Fibroblast of skin of scalp (primary cell): ENCODE measurements around the gene UNC119.
"Not testable (repeated sequence)": the region's sequence is repeated elsewhere in the genome, so short reads cannot be mapped to it uniquely, and the experiment has no call there.

Experiments
- DNase-seq: peaks from one replicate; pipeline ENCODE4 v3.0.0-alpha.2; 2013

Gene UNC119

DNA sequence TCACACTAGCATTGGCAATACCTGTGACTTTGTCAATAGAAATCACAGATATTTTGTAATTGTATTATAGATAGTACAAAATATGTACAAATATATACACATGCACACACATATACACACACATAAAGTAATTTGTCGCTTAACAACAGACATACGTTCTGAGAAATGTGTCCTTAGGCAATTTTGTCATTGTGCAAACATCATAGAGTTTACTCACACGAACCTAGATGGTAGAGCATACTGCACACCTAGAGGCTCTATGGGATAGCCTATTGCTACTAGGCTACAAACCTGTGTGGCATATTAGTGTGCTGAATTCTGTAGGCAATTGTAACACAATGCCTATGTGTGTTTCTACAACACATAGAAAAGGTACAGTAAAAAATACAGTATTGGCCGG lies 11.0 kb downstream of the UNC119 start:
- DNase-seq = no peak

DNA sequence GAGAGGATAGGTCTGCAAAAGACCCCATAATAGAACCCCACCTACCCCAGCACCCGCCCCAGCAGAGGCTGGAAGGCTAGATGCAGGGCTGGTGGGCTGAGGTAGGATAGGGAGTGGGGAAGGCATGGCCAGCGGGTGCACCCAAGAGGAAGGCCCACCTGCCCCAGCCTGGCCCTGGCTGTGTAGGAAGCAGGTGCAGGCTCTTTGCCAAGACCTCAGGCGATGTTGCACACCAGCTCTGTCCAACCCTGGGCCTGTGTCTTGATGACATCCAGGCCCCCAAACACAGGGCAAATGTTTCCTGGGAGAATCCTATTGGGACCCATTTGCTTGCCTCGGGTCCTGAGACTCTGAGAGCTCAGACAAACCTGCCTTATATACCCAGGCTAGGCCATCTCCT lies 12.2 kb downstream of the UNC119 start:
- DNase-seq = no peak

DNA sequence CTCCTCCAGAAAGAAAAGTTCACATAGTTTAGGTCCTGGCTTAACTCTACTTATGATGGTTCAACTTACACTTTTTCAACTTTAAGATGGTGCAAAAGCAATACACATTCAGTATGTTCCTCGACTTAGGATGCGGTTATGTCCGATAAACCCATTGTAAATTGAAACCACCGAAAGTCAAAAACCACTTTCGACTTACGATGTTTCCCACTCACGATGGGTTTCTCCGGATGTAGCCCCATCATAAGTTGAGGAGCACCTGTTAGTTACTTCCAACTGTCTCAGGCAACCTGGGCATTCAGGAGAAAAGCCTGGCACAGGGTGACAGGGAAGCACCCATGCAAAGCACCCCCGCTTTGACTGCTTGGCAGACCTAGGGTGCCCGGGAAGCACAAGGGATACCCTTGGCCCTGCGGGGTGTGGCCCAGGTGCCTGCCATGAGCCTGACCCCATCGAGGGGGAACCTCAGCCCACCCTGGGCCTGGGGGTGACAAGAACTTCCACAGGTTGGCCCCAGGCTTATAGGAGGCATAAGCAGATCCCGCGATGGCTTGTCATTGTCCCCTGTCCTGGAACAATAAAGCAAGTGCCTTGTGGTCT lies 14.0 kb downstream of the UNC119 start:
- no peak for DNase-seq

DNA sequence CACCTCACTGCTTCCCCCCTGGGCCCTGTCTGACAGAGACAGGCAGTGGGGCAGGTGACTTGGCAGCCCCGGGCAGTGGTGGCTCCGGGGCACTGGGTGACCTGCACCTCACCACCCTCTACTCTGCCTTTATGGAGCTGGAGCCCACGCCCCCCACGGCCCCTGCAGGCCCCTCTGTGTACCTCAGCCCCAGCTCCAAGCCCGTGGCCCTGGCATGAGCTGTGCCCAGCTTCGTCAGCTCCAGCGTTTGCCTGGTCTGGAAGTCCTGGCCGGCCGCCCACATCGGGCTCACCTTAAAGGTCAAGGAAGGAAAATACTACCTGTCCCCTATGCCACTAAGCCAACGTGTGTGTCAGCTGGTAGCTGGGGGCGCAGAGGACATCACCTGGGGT lies 15.2 kb downstream of the UNC119 start:
- no peak for DNase-seq

DNA sequence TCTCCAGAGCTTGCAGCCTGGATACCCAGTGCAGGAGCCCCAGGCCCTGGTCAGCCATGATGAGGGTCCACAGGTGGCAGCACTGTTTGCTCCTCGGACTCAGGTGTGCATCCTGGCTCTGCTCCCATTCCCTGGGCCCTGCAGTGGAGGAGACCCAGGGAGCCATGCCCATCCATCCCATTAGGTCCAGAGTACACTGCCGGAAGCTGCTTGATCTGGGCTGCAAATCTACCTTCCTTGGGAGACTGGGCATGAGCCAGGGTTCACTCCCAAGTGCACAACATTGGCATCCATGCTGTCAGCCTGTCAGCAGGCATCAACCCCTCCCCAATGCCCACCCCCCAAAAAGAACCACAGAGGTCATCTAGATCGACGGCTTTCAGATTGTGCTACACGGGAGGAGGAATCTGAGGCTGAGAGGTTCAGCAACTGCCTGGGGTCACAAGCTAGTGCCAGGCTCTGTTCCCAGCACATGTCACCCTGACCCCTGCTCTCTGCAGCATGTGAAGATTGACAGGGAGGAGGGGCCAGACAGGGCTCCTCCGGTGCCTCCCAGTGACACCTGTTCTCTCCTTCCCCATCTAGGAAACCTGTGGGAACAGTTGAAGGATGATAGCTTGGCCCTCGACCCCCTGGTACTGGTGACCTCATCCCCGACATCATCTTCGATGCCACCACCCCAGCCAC lies 15.7 kb downstream of the UNC119 start:
- no peak for DNase-seq

DNA sequence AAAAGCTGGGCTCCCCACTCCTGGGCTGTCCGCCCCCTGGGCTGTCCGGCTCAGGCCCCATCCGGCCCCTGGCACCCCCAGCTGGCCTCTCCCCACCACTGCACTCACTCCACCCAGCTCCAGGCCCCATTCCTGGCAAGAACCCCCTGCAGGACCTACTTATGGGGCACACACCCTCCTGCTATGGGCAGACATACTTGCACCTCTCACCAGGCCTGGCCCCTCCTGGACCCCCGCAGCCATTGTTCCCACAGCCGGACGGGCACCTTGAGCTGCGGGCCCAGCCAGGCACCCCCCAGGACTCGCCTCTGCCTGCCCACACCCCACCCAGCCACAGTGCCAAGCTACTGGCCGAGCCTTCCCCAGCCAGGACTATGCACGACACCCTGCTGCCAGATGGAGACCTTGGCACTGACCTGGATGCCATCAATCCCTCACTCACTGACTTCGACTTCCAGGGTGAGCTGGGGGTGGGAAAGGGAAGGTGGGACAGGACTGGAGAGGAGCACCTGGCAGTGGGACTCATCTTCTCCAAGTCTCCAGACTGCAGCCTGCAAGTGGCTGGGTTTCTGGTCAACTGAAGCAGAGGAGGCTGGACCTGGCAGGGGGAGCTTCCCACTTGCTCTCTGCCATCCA lies 17.6 kb downstream of the UNC119 start:
- DNase-seq = no peak

DNA sequence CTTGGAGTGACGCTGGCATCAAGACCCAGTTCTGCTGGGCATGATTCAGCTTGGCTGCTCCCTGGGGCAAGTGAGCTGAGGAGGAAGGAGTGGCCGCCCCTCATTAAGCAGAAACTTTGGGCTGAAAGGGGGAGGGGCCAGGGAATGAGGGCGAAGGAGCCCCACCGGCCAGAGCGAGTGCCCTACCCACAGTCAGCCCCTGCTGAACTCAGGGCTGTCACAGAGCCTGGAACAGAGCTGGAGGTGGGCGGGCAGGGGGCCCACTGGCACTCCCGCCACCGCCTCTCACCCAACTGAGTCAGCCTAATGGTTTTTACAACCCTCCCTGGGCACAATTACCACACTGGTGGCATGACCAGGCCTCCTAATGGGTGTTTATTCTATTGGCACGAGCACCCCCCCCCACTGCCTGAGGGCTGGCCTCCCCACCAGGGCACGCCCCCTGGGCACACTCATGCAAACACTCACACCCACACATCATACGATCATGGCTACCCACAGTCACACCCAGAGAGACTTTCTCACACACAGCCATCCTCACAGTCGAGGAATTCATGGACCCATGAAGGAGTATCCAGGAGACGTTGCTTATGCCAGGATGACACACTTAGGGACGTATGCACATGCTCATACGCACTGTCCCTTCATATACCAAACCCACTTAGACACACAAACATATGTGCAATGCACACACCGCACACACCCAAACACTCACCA lies 19.2 kb downstream of the UNC119 start:
- no peak for DNase-seq

DNA sequence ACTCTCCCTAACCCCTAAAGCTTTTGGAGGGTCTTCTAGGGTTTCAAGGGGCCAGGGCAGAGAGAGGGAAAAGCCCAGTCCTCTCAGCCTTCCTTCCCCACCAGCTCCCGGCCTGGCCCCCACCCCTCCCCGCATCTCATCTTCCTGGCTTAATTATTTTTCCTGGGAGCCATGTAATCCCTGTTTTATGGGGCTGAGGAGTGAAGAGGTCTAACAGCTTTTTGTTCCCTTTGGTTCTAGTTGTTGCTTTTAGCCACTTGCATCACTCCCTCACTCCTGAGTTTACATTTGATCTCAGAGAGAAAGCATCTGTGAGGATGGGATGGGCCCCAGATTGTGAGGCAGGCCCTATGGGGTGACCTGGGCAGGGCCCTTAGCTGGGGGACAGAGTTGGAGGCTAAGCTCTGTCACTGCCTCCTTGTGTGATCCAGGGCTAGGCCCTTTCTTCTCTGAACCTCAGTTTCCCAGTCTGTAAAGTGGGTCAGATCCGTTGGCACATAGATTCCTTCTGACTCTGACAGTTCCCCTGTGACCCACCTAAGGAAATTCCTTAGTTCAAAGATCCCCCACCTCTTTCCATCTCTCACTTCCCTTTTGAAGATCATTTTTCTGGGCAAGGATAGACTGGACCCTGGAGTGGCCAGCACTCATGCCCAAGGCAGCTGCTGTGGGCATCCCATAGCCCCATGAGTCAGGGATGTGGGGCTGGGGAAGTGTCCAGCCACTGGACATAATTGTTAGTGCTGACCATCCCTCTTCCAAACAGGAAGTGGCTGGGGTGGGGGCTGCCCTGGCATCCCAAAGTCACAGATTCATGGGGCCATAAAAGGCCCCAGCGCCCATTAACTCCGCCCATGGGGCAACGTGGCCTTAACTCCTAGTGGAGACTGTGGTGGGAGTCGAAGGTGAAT lies 20.1 kb downstream of the UNC119 start:
- no peak for DNase-seq

DNA sequence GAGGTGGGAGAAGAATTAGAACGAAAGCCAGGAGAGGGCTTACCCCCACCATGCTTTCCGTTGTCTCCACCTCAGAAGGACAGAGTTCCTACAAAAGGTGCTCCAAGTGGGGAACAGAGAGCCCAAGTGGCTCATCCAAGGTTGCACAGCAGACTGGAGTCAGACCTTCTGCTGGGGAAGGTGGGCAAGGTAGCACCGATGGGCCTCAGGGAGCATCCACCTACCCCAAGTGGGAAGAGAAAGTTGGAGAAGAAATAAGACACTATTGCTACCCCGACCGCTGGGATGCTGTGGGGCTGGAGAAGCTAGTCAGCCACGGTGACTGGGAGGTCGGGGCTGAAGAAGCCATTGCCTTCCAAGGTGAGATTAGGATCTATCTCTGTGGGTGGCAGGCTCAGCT lies 21.5 kb downstream of the UNC119 start:
- DNase-seq = no peak

DNA sequence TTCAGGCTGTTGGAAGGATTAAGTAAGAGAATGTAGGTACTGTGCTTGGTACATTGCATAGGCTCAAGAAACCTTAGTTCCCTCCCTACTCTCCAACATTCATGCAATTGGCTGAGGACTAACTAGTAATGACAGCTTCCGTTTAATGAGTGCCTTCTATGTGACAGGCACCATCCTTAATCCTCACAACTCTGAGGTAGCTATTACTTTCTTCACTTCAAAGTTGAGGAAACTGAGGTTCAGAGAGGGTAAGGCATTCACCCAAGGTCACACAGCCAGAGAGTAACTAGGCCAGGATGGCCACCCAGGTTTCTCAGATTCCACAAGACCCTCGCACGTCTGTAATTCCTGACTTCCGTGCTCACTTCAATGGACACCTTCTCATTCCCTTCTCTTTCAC lies 22.2 kb downstream of the UNC119 start:
- no peak for DNase-seq

DNA sequence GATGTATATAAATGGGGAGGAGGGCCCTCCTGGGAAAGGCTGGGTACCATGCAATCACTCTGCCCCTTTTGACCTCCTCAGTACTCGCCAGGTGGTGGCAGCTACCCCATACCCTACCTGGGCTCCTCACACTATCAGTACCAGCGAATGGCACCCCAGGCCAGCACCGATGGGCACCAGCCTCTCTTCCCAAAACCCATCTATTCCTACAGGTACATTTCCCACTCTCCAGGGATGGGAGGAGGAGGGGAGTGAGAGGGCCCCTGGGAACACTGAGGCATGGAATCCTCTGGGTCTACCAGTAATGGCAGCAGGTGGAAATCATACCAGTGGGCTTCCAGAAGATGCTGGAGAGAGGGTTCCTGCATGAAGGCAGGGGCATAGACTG lies 23.4 kb downstream of the UNC119 start:
- no peak for DNase-seq

DNA sequence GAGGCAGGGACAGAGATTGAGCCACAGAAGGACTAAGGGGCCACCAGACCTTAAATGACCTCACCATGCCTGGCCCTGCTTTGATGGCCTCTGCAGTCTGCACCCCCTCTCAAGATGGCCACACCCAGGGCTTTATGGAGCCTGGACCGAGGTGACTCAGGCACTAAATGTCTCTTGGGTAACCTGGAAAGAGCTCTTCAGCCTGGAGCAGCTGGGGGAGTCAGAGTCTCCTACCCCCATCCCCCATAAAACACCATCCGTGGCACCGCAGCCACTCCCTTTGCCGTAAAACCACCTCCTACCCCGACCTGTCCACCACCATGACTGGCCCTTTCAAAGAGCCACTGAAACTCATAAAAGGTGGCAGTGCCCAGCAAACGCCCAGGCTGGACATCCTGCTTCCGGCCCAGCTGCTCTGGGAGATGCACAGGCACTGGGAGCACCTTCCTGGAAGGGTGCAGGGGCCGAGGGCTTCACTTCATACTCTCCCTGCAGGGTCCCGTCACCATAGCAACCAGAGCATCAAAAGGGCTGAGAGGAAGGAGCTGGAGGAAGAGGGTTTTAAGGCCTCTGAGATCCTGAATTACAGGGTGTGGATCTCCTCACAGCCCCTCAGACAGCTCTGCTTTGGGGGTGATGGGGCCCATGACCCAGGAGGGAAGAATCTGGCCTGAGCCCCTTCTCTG lies 24.0 kb downstream of the UNC119 start:
- DNase-seq = no peak

DNA sequence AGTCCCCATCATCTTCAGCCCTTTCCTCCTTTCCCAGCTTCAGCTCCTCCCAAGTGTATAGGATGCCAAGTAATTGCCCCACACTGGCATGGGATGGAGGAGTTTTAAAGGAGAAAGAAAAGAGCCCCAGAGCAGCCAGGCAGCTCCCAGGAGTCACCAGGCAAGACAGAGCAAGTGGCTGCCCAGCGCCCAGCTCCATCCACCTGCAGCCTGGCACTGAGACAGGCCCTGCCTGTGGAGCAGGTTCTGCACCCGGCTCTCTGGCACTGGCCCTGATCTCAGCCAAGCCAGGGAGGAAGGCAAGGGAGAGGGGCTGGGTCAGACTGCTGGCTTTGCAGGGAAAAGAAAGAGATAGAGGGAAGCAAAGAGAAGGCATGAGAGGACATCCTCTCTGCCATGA lies 24.6 kb downstream of the UNC119 start:
- DNase-seq = no peak

DNA sequence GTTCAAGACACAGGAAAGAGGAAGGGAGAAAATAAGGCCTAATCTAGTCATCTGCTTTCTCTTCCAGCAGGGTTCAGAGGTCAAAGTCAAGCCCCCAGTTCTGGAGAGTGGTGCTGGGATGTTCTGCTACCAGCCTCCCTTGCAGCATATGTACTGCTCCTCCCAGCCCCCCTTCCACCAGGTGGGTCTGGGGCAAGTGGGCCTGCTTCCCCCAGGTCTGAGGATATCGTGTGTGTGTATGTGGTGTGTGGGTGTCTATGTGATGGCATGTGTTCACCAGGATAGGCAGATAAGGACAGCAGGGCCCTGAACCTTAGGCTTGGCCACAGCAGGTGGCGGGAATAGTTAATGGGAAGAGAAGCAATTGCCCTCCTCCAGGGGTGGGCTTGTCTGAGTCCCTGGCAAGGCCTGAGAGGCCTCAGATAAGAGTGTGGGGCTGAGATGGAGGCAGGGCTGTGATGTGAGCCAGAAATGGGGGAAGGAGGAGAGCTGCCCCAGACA lies 25.2 kb downstream of the UNC119 start:
- DNase-seq = no peak

DNA sequence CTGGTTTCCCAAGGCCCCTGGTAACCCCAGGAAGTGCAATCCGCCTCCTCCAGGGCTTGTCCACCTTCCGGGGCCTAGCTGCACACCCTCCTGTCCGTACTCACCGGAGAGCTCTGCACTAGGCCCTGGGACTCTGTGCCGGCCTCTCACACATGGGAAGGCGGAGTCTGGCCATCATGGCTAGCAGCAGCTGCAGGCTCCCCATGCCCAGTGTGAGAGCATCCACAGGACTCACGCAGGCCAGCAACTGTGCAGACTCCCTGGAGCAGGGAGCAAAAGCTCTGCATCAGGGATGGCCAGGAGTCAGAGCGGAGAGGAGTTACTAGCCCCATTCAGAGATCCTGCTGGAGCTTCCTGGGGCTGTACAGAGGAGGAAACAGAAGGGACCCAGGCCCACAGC lies 26.0 kb downstream of the UNC119 start:
- no peak for DNase-seq

DNA sequence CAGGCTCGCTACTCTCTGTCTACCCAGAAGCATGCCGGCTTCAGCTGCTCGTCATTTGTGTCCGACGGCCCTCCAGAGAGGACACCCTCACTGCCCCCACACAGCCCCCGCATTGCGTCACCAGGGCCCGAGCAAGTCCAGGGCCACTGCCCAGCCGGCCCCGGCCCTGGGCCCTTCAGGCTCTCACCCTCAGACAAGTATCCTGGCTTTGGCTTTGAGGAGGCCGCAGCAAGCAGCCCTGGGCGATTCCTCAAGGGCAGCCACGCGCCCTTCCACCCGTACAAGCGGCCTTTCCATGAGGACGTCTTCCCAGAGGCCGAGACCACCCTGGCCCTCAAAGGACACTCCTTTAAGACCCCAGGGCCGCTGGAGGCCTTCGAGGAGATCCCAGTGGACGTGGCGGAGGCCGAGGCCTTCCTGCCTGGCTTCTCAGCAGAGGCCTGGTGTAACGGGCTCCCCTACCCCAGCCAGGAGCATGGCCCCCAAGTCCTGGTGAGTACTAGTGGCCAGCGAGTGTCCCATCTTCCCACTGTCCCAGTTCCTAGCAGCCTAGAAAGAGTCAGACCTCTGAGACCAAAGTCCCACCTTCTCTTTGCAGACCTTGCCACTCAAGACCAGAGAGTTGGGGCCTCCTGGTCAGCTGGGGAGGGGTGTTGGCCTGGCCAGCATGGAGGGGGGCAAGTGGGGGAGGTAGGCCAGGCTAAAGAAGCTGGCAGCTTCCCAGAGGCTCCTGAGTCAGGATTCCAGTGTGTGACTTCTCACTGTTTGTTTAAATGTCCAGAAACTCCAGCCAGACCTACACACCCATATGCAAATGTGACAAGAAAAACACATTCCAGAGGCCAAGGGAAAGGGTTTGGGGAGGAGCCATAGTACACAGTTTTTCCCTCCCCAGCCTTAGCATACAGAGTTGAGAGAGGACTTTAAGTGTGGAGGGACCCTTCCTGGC lies 27.7 kb downstream of the UNC119 start:
- peak; percentile 74 for DNase-seq

DNA sequence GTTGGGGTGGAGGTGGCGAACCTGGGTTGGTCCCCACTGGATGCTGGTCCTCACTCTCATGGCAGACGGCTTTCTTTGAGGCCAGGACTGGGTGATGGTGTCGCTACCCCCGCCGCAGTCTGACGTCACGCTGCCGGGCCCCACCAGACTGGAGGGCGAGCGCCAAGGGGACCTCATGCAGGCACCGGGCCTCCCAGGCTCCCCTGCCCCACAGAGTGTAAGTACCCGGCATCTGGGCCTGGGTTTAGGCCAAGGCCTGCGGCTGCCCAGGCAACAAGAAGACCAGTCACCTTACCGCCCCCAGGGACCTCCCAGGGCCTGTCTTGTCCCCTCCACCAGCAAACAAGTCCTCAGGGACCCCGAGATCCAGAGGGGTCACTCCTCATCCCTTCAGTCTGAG lies 28.5 kb downstream of the UNC119 start:
- no peak for DNase-seq

DNA sequence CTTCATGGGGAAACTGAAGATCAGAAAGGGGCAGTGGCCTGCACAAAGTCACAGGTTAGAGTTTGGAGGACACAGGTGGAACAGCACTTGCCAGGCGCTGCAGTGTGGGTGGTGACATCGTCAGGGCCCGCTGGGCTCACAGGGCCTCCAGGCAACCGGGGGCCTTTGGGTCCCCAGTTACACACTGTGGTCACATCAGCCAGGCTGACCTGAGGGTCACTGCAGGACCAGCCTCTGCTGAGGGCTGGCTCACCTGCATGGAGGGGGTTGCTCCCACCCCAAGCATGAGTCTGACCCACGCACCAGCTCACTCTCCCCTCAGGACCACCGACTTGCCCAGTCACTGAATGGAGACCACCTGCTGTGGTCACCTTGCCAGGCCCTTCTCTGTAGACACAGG lies 29.2 kb downstream of the UNC119 start:
- DNase-seq = no peak

DNA sequence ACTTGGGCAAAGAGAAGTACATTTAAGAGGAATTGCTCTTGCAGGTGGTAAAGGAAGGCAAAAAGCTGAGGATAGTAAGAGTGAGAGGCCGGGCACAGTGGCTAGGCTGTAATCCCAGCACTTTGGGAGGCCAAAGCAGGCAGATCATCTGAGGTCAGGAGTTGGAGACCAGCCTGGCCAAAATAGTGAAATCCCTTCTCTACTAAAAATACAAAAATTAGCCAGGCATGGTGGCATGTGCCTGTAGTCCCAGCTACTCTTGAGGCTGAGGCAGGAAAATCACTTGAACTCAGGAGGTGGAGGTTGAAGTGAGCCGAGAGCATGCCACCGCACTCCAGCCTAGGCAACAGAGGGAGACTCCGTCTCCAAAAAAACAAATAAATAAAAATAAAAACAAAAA lies 30.1 kb downstream of the UNC119 start:
- DNase-seq = not testable (repeated sequence)

DNA sequence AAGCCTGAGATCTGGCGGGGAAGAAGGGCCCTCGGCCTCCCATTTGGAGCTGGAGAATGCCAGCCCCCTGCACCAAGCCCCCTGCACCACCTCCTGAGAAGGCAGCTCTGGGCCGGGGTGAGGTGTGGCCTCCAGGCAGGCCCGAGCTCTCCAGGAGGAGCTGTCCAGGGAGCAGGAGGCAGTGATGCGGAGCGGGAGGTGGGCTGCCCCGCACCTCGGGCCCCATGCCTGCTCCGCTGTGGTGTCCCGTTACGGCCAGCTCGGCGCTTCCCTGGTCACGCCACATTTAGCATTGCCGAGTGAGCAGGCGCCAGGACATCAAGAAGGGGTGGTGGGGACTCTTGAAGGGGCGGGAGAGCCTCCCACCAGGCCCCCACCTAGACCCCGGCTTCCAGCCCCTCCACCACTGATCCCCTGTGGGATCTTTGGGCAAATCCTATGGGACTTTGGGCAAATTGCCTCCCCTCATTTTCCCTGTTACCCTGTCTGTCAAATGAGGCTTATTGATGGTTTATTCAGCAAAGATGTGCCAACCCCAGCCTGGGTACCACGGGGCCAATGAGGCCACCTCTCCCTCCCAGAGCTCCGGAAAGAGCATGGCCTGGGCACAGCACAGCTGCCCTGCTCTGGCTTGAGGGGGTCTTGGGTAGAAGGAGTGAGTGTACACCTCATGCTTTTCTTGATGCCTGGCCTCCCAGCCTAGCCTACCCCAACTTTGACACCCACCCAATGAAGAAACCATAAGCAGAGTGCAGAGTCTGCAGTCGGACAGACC lies 30.9 kb downstream of the UNC119 start:
- no peak for DNase-seq
